ENCODE data around the gene SEMA4A.
"Not testable (repeated sequence)": the region's sequence is repeated elsewhere in the genome, so short reads cannot be mapped to it uniquely, and the experiment has no call there.

The SEMA4A gene

DNA sequence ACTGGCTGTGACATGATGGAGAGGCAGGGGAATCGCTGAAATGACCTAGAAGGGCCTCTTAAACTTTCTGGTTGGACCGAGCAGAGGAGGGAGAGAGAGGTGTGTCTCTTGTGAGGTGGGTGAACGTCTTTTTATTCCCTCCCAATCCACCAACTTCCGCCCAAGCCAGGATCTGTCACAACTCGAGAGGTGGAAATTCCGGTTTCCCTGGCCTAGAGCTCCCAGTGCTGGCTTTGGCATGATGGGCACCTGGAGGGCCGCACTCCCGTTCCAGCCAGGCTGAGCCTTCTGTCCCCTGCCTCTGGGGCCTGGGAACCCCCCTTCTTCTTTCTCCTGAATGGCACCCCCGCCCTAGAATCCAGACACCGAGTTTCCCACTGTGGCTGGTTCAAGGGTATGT is at the start of gene SEMA4A:
SEMA4A (plus strand) TSS at position 224 of the 400 bp plus-strand sequence. CDS start 994 bp downstream, outside the sequence.
- no peak for DNase-seq

DNA sequence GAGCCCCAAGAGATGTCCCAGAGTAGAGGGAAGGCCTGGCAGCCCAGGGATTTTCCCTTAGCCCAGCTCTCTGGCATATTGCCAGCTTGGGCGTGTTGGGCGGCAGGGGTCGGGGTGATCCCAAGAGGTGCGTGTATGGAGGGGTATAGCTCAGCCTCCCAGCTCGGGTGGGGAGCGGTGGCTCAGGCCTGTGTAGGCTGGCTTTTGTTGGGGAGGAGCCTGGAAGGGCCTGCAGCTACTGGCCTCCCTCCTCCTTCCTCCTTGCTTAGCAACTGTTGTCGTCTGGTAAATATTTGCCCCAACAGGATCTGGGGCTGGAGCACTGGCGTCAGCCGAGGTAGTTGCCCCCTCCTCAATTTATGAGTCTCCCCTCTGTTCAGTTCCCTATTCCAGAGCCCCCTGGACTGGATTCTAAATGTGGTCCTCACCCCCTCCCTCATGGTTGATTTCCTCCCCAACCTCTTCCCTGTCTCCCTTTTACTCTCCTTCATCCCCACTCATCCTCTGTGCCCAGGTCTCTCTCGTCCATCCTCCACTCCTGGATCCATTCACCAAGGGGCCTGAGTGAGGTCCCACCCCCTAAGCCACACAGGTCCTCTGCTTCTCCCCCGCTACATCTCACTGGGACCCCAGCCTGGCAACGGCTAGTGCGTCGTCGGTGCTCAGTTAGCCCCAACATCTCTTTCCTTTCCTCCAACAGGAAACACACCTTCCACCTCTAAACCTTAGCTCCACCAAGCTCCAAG is 49.1 kb upstream of the SEMA4A start:
- DNase-seq: peak; percentile 54

DNA sequence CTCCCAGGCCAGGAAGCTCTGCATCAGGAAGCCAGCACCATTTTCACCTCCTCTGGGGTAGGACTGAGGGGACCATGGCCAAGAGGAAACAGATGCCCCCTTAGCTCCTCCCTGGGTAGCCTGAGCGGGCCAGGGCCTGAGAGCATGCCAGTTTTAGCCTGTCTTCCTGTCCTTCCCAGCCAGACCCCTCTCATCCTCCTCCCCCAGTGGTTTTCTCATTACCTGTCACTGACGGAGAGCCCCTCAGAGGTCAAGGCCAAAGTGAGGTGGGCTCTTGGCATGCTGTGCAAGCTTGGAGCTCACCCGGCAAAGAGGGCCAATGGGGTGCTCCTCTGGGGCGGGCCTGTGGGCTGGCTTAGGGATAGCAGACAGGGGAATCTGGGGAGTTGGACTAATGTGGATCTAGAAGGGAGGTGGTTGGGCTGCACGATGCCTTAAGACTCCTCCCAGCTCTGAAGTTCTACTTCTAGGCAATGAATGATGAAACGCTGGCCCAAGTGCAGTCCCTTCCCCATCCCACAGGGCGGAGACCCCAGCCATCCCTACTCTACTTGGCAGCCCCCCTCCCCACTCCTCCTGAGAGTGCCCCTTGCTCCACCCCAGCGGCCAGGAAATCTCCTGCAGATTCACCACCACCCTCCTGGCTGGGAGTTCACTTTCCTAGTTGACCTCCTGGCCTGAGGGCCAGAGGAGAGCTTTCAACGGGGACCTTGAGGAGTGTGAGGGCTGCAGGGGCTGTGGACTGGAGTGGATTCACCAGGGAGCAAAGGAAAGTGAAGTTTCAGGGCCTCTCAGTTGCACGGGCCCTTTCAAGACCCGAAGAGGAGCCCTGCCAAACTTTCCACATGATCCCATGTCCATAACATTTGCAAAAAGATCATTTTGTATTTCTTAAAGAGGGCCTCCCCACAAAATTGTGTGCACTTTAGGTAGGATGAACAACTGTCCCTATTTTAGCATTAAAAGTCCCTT is 48.2 kb upstream of the SEMA4A start:
- no peak for DNase-seq

DNA sequence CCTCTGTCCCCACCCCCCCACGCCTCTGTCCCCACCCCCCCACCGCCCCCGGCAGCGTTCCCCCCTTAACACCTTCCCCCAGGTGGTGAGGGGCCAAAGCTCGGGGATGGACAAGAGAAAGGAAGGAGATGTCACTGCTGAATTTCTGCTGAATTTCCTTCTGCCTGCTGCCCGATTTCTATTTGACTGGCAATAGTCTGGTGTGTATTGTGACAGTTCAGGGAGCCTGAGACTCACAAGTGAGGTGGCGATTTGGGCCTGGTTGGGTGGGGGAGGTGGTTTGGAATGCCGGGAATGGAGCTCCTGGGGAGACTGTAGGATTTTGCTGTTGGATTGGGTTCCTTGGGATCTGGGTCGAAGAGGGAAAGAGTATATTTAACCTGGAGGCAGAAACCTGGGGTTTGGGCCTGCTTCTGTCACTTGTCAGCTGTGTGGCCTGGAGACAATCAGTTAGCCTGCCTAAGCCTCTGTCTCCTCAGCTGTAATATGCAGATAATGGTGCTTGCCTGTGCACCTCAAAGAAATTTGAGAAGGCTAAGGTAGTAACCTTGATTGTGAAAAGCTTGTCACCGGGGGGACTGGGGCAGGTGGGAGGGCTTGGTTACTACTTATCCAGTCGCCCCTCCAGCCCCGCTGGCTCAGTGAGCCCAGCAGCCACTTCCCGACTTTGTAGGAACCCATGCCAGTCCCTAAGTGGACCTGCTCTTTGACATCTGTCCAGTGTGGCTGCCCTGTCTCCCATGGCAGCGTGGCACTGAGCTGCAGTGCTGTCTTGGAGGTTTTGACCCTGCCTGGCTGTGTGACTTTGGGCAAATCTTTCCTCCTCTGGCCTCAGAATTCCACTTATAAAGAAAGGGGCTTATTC is 46.5 kb upstream of the SEMA4A start:
- DNase-seq: no peak

DNA sequence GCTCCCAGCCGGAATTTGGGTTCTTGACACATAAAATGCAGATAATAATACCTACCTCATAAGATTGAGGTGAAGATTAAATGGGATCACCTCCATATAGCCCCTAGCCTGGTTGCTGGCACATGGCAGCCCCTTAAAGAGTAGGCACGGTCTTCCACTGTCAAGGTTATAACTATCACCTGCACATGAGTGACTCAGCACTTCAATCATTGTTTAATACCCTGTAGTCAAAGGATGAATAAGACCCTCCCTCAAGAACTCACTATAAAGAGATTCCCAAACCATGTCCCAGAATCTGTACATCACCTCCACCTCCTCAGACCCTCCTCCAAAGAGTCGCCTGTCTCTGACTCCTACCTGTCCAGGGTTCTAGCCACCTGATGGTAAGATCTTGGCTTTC is 45.3 kb upstream of the SEMA4A start:
- DNase-seq: no peak

DNA sequence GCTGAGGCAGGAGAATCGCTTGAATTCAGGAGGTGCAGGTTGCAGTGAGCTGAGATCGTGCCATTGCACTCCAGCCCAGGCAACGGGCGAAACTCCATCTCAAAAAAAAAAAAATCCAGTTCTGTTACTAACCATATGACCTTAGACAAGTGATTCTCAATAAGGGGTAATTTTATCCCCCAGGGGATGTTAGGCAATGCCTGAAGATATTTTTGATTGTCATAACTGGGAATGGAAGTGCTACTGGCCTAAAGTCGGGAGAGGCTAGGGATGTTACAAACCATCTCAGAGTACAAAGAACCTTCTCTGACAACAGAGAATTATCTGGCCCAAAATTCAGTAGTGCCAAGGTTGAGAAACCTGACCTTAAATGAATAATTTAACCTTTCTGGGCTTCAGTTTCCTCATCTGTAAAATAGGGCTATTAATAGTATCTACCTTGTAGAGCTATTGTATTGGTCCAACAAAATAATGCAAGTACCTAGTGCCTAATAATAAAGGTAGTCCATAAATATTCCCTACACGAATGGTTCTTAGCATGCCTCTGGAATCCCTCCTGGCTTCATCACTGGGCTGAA is 44.6 kb upstream of the SEMA4A start:
- DNase-seq: no peak

DNA sequence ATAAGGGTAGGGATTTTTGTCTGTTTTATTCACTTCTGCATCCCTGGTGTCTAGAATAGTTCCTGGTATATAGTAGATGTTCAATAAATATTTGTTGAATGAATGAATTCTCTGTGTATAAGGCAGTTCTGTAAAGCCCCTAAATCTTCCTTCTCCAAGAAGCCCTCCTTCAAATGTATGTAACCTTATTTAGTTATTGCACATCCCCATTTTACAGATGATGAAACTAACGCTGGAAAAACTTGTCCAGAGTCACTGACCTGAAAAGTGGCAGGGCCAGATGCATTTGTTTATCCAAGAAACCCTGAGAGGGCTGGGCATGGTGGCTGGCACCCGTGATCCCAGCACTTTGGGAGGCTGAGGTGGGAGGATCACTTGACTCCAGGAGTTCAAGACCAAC is 43.1 kb upstream of the SEMA4A start:
- no peak for DNase-seq

DNA sequence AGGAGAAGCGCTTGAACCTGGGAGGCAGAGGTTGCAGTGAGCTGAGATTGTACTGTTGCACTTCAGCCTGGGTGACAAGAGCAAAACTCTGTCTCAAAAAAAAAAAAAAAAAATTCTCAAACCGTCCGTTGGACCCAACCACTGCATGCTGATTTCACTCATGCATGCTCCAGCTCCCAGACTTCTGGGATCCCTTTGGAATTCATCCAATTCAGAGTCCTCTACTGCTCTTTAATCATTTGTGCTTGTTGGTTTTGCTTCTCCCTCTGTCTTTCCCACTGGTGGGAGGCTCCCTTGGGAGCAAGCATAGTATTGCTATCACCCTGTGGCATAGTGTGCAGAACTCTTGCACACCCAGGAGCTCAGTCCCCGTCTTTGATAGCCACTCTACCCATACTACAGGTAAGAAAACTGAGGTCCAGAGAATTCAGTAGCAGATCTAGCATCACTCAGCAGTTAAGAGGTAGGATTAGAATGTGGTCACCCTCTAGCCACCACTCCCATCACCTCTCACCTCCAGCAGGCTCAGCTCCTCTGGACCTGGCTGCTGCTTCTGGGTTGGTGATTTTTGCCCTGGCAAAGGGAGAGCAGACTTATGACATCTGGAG is 41.9 kb upstream of the SEMA4A start:
- no peak for DNase-seq

DNA sequence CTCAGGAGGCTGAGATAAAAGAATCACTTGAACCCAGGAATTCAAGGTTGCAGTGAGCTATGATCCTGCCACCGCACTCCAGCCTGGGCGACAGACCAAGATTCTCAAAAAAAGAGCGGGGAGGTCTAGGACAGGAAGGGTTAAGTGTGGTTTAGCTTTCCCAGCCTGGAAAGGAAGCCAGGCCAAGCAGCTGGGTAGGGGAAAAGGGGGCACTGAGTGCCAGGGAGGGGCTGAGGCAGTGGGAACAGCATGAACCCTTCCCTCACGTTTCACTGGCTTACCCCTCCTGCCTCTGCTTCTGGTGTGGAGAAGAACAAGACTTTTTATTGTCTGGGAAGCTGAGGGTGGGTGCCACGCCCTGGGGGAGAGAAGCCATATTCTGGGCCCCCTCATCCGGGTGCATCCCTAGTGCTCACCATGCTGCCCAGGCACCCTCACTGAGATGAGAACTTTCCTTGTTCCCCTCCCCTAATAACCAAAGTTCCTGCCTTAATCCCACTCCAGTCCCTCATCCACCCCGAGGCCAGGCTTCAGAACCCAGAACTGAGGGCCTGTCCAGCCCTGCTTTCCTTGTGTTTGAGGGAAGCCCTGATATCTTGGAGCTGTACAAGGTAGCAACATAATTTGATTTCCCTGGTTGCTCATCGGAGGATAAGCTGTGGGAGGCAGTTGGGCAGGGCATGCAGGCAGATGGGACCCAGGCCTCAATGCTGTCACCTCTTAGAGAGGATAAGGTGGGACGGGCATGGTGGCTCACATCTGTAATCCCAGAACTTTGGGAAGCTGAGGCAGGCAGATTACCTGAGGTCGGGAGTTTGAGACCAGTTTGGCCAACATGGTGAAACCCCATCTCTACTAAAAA is 40.9 kb upstream of the SEMA4A start:
- no peak for DNase-seq

DNA sequence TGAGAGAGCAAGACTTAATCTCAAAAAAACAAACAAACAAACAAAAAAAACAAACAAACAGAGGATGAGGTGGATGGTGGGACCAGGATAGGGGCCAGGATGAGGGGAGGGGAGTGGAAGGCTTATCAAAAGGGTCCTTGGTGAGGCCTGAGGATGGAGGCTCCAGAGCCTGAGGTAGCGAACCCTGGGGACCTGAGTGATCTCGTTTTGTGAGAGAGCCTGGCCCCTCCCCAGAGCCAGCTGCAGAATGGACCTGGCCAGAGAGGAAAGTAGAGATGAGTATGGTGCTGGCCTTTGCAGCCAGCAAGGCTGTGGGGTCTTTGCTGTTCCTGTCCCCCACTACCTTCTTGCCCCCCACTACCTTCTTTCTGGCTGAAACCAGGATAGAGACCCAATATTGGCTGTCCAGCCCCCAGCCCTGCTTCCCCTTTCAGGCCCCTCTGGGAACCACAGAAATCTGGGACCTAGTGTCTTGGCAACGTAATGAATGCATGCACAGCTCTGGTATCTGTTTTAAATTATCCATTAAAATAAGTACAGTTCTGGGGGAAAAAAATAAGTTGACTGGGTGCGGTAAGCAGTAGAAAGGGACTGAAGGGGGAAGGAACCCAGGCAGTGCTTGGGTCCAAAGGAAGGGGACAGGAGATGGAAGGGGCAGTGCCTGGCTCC is 40.0 kb upstream of the SEMA4A start:
- no peak for DNase-seq

DNA sequence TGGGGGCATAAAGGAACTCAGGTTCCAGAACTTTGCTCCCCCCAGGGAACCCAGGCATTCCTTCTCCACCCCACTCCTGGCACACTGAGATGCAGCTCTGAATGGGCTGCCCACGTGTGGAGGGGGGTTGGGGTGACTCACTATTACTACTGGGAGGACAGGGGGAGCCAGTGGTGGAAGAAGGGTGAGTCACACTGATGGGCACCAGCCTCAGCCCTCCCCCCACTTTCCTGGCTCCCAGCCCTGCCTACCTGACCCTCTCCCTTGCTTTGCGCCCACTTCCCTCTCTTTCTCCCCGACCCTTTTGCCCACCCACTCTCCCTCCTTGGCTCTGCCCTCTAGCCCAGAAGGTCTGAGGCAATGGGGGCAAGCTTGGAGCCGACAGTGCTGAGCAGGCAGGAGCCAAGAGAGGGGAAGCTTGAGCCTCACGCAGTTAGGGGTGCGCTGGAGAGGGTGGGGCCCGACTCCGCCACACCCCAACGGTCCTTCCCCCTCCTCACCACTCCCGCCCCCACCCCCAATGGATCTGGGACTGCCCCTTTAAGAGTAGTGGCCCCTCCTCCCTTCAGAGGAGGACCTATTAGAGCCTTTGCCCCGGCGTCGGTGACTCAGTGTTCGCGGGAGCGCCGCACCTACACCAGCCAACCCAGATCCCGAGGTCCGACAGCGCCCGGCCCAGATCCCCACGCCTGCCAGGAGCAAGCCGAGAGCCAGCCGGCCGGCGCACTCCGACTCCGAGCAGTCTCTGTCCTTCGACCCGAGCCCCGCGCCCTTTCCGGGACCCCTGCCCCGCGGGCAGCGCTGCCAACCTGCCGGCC is 39.1 kb upstream of the SEMA4A start, which contains the start of gene LMNA:
LMNA (plus strand) TSS at position 611 of the 818 bp plus-strand sequence. CDS start 208 bp downstream, outside the sequence.
- DNase-seq: peak; percentile 72

DNA sequence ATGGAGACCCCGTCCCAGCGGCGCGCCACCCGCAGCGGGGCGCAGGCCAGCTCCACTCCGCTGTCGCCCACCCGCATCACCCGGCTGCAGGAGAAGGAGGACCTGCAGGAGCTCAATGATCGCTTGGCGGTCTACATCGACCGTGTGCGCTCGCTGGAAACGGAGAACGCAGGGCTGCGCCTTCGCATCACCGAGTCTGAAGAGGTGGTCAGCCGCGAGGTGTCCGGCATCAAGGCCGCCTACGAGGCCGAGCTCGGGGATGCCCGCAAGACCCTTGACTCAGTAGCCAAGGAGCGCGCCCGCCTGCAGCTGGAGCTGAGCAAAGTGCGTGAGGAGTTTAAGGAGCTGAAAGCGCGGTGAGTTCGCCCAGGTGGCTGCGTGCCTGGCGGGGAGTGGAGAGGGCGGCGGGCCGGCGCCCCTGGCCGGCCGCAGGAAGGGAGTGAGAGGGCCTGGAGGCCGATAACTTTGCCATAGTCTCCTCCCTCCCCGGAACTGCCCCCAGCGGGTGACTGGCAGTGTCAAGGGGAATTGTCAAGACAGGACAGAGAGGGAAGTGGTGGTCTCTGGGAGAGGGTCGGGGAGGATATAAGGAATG is 38.4 kb upstream of the SEMA4A start:
- DNase-seq: no peak

DNA sequence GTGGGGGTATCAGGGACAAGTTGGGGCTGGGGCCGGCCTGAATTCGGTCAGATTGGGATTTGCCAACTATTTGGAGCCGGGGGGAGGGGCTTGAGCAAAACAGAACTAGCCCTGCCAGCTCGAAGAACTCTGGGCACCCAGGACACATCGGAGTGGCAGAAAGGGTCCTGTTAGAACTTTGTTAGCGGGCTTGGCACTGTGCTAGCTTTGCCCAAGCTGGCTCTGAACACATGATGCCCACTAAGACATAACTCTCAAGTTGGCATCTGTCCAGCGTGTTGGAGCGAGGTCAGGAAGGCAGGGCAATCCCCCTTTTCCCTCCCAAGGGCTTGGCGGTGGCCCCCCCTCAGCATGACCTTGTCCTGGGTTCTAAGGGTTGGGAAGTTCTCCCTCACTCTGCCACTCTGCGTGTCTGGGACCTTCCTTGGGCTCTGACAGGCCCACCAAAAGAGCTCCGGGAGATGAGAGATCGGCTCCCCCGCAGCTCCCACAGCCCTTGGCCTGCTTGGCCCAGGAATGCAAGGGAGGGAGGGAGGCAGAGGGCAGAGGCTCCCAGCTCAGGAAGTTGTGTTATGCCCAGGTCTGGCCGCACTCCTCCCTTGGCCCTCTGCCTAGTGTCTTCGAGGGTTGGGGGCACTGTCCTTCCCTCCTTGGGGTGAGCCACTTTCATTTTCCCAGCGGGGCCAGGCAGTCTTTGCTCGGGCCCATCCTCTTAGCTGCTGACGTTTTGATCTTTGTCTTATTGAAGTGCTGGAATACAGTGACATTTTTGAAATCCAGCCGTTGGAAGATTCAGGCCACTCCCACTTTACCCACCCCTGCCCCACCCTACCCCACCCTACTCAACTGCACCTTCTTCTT is 37.6 kb upstream of the SEMA4A start:
- peak; percentile 25 for DNase-seq

DNA sequence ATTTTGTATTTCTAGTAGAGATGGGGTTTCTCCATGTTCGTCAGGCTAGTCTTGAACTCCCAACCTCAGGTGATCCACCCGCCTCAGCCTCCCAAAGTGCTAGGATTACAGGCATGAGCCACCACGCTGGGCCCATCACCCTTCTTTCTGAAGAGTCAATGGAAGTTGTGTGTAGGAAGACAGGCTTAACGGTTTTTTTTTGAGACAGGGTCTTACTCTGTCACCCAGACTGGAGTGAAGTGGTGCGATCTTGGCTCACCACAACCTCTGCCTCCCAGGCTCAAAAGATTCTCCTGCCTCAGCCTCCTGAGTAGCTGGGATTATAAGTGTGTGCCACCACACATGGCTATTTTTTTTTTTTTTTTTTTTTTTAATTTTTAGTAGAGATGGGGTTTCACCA is 36.7 kb upstream of the SEMA4A start:
- DNase-seq: not testable (repeated sequence)

DNA sequence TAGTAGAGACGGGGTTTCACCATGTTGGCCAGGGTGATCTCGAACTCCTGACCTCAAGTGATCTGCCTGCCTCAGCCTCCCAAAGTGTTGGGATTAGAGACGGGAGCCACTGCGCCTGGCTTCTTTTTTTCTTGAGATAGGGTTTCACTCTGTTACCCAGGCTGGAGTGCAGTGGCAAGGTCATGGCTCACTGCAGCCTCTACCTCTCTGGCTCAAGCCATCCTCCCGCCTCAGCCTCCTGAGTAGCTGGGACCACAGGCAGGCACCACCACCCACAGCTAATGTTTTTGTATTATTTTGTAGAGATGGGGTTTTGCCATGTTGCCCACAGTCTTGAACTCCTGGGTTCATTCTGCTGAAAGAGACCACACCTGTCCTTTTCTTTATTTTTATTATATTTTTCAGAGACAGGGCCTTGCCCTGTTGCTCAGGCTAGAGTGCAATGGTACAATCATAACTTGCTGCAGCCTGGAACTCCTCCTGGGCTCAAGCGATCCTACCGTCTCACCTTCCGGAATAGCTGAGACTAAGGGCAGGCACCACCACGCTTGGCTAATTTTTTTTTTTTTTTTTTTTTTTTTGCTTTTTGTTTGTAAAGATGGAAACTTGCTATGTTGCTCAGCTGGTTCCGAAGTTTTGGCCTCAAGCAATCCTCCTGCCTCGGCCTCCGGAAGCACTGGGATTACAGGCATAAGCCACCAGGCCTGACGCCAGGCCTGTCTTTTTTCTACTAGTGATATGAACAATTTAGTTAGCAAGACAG is 35.8 kb upstream of the SEMA4A start:
- DNase-seq: no peak

DNA sequence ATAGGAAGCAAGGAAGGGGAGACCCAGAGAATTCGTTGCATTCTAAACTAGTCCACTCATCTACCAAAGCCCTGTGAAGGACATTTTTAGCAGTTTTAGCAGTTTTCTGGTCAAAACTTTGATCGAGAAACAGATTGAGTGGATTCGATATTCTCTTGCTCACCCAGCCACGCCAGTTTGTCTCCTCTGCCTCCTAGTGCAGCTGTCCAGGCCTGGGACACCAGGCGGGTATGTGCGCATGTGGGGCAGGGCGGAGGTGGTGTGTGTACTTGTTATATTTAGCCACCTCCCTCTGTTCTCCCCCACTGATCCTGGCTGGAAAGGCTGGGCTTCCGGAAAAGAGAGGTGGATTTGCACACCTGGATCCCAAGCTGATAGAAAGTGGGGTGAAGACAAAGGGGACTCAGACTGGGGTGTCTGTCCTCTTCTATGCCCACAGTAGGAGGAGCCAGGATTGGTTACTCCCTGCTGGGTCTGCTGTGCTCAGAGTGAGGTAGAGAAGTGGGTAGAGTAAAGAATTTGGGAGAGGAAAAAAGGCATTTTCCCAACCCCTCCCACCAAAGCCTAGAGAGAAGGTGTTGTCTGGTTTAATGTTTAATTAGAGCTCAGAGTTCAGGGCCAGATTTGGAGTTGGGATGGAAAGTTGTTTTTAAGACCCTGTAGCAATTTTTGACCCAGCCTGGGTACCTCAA is 35.1 kb upstream of the SEMA4A start:
- DNase-seq: no peak

Measured in NCI-H1694 (cell line).